ENCODE data around the gene WTAP.
"Not testable (repeated sequence)": the region's sequence is repeated elsewhere in the genome, so short reads cannot be mapped to it uniquely, and the experiment has no call there.

The WTAP gene

GRCh38 chr6:159788753-159789376 is 61.6 kb downstream of the WTAP start:
- no peak for TF ChIP-seq CTCF (IDR thresholded peaks at IDR 0.05; ENCODE audit: low read depth, low read length, missing control alignments)
- DNase-seq (ENCODE audit: extremely low read depth, low read depth), result no peak
- H3K4me3 ChIP-seq (replicated peaks; ENCODE audit: low read depth, low read length), result peak overlapping the region; percentile 96

GRCh38 chr6:159789377-159790148 is 62.3 kb downstream of the WTAP start, which contains the start of gene TCP1:
Gene TCP1 (minus strand): TSS chr6:159789602. CDS start chr6:159789468, 134 bp downstream.
- no peak for TF ChIP-seq CTCF (IDR thresholded peaks at IDR 0.05; ENCODE audit: low read depth, low read length, missing control alignments)
- H3K4me3 ChIP-seq (replicated peaks; ENCODE audit: low read depth, low read length), result peak within 1 kb of the TSS; percentile 96
- peak; percentile 99 for DNase-seq (ENCODE audit: extremely low read depth, low read depth)

DNA sequence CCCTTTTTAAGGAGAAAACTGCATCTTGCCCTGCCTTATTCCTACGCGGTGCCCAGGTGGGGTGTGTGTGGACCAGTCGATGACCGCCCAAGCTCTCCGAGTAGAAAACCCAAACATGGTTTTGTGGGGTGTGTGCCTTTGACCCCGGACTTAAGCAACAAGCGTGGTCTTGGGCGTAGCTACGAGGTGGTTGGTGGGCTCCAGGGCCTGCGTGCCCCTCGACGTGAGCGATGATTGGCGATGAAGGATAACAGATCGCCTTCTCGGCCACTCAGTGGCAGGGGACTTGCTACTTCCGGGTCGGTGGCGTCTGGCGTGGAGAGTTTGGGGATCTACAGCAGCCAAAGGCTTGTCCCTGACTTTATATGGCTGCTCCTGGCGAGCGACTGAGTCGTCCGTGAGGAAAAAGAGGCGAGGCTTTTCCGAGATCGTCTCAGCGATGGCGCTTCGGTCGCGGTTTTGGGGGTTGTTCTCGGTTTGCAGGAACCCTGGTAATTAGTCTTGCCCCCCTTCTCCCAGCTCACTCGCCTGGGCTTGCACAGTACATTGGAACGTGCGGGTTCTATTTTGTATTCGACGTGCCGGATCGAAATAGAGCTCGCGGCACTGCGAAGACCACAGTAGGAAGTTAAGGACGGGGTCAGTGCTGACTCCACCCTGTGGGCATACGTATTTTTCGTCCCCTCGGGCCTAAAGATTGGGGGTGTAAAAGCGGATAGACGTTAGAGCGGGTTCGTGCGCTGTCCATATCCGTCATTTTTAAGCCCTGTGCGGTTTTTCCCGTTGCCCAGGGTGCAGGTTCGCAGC is 63.0 kb downstream of the WTAP start, which contains the start of gene MRPL18:
MRPL18 (plus strand) TSS at position 319 of the 807 bp plus-strand sequence; CDS start at position 440, 121 bp downstream.
- TF ChIP-seq CTCF (IDR thresholded peaks at IDR 0.05; ENCODE audit: low read depth, low read length, missing control alignments), result no peak
- peak within 1 kb of the TSS; percentile 96 for H3K4me3 ChIP-seq (replicated peaks; ENCODE audit: low read depth, low read length)
- DNase-seq (ENCODE audit: extremely low read depth, low read depth), result peak; percentile 94

GRCh38 chr6:159790956-159791598 is 63.8 kb downstream of the WTAP start:
- DNase-seq (ENCODE audit: extremely low read depth, low read depth), result no peak
- TF ChIP-seq CTCF (IDR thresholded peaks at IDR 0.05; ENCODE audit: low read depth, low read length, missing control alignments), result no peak
- H3K4me3 ChIP-seq (replicated peaks; ENCODE audit: low read depth, low read length), result peak overlapping the region; percentile 96

DNA sequence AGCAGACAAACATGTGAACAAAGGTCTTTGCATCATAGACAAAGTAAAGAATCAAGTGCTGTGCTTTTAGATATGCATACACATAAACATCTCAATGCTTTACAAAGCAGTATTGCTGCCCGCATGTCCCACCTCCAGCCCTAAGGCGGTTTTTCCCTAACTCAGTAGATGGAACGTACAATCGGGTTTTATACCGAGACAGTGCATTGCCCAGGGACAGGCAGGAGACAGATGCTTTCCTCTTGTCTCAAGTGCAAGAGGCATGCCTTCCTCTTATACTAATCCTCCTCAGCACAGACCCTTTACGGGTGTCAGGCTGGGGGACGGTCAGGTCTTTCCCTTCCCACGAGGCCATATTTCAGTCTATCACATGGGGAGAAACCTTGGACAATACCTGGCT is 67.7 kb downstream of the WTAP start:
- H3K4me3 ChIP-seq (replicated peaks; ENCODE audit: low read depth, low read length); DNase-seq (ENCODE audit: extremely low read depth, low read depth): not testable (repeated sequence)

DNA sequence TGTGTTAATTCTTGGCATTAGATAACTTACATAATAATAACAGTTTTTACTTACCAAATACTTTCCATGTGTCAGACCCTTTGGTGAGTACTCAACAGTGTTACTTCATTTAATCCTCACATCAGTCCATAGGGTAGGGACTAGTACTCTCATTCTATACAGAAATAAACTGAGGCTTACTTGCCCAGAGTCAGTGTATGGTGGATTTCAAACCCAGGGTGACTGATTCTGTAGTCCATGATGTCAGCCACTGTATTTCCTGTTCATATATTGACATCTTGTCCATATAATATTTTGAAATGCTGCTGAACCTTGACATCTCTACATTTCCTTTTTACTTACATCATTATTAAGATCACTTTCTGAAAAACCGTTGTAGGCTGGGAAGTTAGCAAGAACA is 70.2 kb downstream of the WTAP start:
- no peak for DNase-seq (ENCODE audit: extremely low read depth, low read depth)
- TF ChIP-seq CTCF (IDR thresholded peaks at IDR 0.05; ENCODE audit: low read depth, low read length, missing control alignments), result no peak
- H3K4me3 ChIP-seq (replicated peaks; ENCODE audit: low read depth, low read length), result no peak overlapping the region

Measured in HFF-Myc (cell line).